K562 (cell line): Measurements from ENCODE around the gene BAD. TPM values are rescaled to one million over a fixed set of nuclear protein-coding genes. Genes with fewer than 3 reads are reported as not detected.

ENCODE experiments used
- CREB1 ChIP-seq, 2 experiments: sonication (generic) in 1 of 2; formaldehyde crosslinking in 1 of 2; IDR thresholded peaks; 2 replicates each; pipeline versions ENCODE4 v1.6.1 to v1.8.0; 2012 to 2022; ENCODE audit warnings: inconsistent platforms in 1 of 2, mild to moderate bottlenecking in 1 of 2, missing genetic modification reagents in 1 of 2, moderate library complexity in 1 of 2
- DACH1 ChIP-seq: fragments of 450-650 bp; IDR thresholded peaks from 2 replicates; pipeline ENCODE4 v1.6.1; 2018; ENCODE audit not compliant: partially characterized antibody
- EGR1 ChIP-seq: fragments of 450-650 bp; conservative IDR thresholded peaks from 2 replicates; pipeline ENCODE4 v1.6.1; 2017; ENCODE audit warnings: mild to moderate bottlenecking
- ESRRB ChIP-seq: fragments of 250-450 bp; sonication (Bioruptor Pico); IDR thresholded peaks from 2 replicates; pipeline ENCODE4 v1.5.0; 2020; ENCODE audit warnings: mild to moderate bottlenecking, moderate library complexity, borderline replicate concordance
- ETV1 ChIP-seq: fragments of 450-650 bp; conservative IDR thresholded peaks from 2 replicates; pipeline ENCODE4 v1.6.1; 2016; ENCODE audit warnings: missing genetic modification characterization, control low read depth, low read depth, missing compliant biosample characterization
- FOXJ2 ChIP-seq: fragments of 200-800 bp; sonication (Bioruptor generic); IDR thresholded peaks from 2 replicates; pipeline ENCODE4 v1.6.1; 2016; ENCODE audit warnings: missing genetic modification characterization, missing compliant biosample characterization
- FOXJ3 ChIP-seq: sonication (generic); formaldehyde crosslinking; IDR thresholded peaks from 2 replicates; pipeline ENCODE4 v1.4.0; 2020; ENCODE audit warnings: mild to moderate bottlenecking, missing genetic modification reagents
- KLF16 ChIP-seq: IDR thresholded peaks from 2 replicates; pipeline ENCODE4 v1.6.1; 2016; ENCODE audit warnings: antibody characterized with exemption
- MAZ ChIP-seq, 2 experiments: fragments of 450-650 bp in 1 of 2; sonication (generic) in 1 of 2; formaldehyde crosslinking; IDR thresholded peaks in 1 of 2; conservative IDR thresholded peaks in 1 of 2; 2 replicates each; pipeline versions ENCODE4 v1.4.0 to v1.5.0; 2020; ENCODE audit warnings: mild to moderate bottlenecking in 1 of 2, missing genetic modification reagents in 1 of 2
- NCOR1 ChIP-seq: fragments of 450-650 bp; IDR thresholded peaks from 2 replicates; pipeline ENCODE4 v1.6.1; 2016; ENCODE audit warnings: mild to moderate bottlenecking, moderate library complexity
- NFE2 ChIP-seq: IDR thresholded peaks from 2 replicates; pipeline ENCODE4 v1.6.1; 2014; ENCODE audit warnings: antibody characterized with exemption, low read depth
- NFYB ChIP-seq: IDR thresholded peaks from 2 replicates; pipeline ENCODE4 v1.6.1; 2011; ENCODE audit warnings: mild to moderate bottlenecking, moderate library complexity; ENCODE audit not compliant: insufficient read length; ENCODE audit errors: extremely low read depth
- POLR2A ChIP-seq: fragments of 450-650 bp; conservative IDR thresholded peaks from 2 replicates; pipeline ENCODE4 v1.6.1; 2016
- PTBP1 ChIP-seq: fragments of 200-400 bp; formaldehyde crosslinking; IDR thresholded peaks from 2 replicates; pipeline ENCODE4 v1.6.1; 2017; ENCODE audit warnings: low read depth, low read length
- RBM22 ChIP-seq: fragments of 200-400 bp; formaldehyde crosslinking; IDR thresholded peaks from 2 replicates; pipeline ENCODE4 v1.6.1; 2018; ENCODE audit warnings: low read length, low read depth; ENCODE audit not compliant: poor library complexity, severe bottlenecking
- SMARCA5 ChIP-seq: fragments of 450-650 bp; IDR thresholded peaks from 2 replicates; pipeline ENCODE4 v1.6.1; 2016
- ZNF184 ChIP-seq: sonication (generic); formaldehyde crosslinking; IDR thresholded peaks from 2 replicates; pipeline ENCODE4 v1.5.0; 2020; ENCODE audit warnings: missing genetic modification reagents
- ZNF282 ChIP-seq: sonication (generic); formaldehyde crosslinking; IDR thresholded peaks from 2 replicates; pipeline ENCODE4 v1.8.1; 2023; ENCODE audit warnings: missing genetic modification reagents
- ZSCAN29 ChIP-seq: fragments of 450-650 bp; IDR thresholded peaks from 2 replicates; pipeline ENCODE4 v1.6.1; 2017
- polyA plus RNA-seq, 8 experiments: library from polyadenylated mRNA; depleted of rRNA in 4 of 8; stranded (reverse) in 5 of 8; unstranded in 3 of 8; fragments of >200 nt; fragmentation: Nextera tagmentation in 2 of 8; fragmentation: Illumina TruSeq in 1 of 8; extraction: Ambion mirVana in 2 of 8; extraction: Trizol in 1 of 8; gene quantifications; 2 replicates each; pipeline versions ENCODE4 v1.2.1 to v1.2.3, GENCODE V29; 2011 to 2014; ENCODE audit warnings: inconsistent platforms in 1 of 8, missing spikeins in 1 of 8
- total RNA-seq, 7 experiments: library from RNA; depleted of rRNA in 6 of 7; stranded (reverse); fragments of >200 nt in 6 of 7; fragmentation: Illumina TruSeq in 2 of 7; extraction: Trizol in 2 of 7; gene quantifications; 2 replicates each; pipeline versions ENCODE4 v1.2.1 to v1.2.3, GENCODE V29; 2011 to 2021; ENCODE audit warnings: low replicate concordance in 1 of 7
- TF ChIP-seq, protein P1 (sequence below): fragments of 450-650 bp; IDR thresholded peaks from 2 replicates; pipeline ENCODE4 v1.6.1; 2018; ENCODE audit not compliant: partially characterized antibody
- TF ChIP-seq, protein P2 (sequence below), 2 experiments: fragments of 450-650 bp; IDR thresholded peaks; 2 replicates each; pipeline ENCODE4 v1.6.1; 2016
- TF ChIP-seq, protein P3 (sequence below): fragments of 450-650 bp; IDR thresholded peaks from 2 replicates; pipeline ENCODE4 v1.7.1; 2018; ENCODE audit warnings: mild to moderate bottlenecking, low read depth; ENCODE audit not compliant: partially characterized antibody

Gene BAD
- total and polyA plus RNA-seq, 9 of the 15 experiments (the other 6 are each of a cell fraction or from before 2014, with no cell fraction given) = 0.61 to 45.6 (median 11.8) TPM

DNA sequence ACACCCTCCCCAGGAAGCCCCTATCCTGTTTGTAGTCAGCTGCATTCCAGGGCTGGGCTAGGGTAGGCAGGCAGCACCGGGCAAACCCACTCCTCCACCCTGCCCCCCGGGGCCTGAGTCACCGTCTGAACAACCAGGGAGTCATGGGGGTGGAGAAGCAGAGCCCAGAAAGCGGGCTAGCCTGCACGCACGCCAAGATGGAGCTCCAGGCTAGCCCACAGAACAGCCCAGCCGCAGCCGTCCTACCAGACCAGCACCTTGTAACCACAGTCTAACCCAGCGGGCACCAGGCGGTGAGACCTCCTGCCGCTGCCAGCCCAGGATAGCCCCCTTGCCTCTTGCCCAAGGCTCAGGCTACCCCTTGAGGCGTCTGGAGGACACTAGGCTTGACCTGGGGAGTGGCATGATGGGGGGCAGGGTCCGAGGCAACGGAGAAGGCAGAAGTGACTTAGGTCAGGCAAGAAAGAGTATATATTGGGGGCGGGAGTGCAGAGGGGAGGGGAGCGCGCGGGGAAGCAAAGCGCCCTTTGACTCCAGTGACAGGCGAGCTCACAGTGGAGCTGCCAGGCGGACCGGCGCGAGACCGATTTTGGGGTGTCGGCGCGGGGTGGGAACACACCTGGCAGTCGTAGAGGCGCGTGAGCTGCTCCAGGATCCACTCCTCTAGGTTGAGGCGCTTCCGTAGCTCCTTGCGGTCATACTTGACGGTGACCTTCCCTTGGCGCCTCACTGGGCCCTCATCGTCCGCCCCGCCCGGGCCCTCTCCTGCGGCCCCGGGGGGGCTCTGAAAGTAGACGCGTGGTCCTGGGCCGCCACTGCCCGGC is 38.5 kb downstream of the BAD start (continued):
- TF ChIP-seq ESRRB = no peak
- no peak for TF ChIP-seq ZSCAN29
- peak; percentile 69 for TF ChIP-seq EGR1
- TF ChIP-seq, protein P1, sequence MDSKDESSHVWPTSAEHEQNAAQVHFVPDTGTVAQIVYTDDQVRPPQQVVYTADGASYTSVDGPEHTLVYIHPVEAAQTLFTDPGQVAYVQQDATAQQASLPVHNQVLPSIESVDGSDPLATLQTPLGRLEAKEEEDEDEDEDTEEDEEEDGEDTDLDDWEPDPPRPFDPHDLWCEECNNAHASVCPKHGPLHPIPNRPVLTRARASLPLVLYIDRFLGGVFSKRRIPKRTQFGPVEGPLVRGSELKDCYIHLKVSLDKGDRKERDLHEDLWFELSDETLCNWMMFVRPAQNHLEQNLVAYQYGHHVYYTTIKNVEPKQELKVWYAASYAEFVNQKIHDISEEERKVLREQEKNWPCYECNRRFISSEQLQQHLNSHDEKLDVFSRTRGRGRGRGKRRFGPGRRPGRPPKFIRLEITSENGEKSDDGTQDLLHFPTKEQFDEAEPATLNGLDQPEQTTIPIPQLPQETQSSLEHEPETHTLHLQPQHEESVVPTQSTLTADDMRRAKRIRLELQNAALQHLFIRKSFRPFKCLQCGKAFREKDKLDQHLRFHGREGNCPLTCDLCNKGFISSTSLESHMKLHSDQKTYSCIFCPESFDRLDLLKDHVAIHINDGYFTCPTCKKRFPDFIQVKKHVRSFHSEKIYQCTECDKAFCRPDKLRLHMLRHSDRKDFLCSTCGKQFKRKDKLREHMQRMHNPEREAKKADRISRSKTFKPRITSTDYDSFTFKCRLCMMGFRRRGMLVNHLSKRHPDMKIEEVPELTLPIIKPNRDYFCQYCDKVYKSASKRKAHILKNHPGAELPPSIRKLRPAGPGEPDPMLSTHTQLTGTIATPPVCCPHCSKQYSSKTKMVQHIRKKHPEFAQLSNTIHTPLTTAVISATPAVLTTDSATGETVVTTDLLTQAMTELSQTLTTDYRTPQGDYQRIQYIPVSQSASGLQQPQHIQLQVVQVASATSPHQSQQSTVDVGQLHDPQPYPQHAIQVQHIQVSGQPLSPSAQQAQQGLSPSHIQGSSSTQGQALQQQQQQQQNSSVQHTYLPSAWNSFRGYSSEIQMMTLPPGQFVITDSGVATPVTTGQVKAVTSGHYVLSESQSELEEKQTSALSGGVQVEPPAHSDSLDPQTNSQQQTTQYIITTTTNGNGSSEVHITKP = peak; percentile 58
- peak; percentile 56; the same call in 1 of the 2 replicates for TF ChIP-seq SMARCA5
- 0 out of 2 replicates have a peak, but pooled peaks have one; percentile 5 for TF ChIP-seq ETV1
- TF ChIP-seq, protein P2, sequence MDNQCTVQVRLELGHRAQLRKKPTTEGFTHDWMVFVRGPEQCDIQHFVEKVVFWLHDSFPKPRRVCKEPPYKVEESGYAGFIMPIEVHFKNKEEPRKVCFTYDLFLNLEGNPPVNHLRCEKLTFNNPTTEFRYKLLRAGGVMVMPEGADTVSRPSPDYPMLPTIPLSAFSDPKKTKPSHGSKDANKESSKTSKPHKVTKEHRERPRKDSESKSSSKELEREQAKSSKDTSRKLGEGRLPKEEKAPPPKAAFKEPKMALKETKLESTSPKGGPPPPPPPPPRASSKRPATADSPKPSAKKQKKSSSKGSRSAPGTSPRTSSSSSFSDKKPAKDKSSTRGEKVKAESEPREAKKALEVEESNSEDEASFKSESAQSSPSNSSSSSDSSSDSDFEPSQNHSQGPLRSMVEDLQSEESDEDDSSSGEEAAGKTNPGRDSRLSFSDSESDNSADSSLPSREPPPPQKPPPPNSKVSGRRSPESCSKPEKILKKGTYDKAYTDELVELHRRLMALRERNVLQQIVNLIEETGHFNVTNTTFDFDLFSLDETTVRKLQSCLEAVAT (IDR thresholded peaks at IDR 0.05) = peak in 1 of 2 experiments; percentile 42; a peak in 2 of 4 replicates
- no peak for TF ChIP-seq RBM22
- TF ChIP-seq NCOR1 = peak; percentile 45
- TF ChIP-seq FOXJ3 (CRISPR knock-in tag) = no peak
- TF ChIP-seq DACH1 = peak; percentile 44
- no peak for TF ChIP-seq FOXJ2 (tag)
- peak in 1 of 2 experiments; percentile 65; a peak in 3 of 4 replicates for TF ChIP-seq MAZ (CRISPR knock-in tag; conservative IDR thresholded peaks at IDR 0.05 in 1 of 2, IDR thresholded peaks at IDR 0.05 in 1 of 2)
- TF ChIP-seq POLR2A = peak; percentile 77
- TF ChIP-seq, protein P3, sequence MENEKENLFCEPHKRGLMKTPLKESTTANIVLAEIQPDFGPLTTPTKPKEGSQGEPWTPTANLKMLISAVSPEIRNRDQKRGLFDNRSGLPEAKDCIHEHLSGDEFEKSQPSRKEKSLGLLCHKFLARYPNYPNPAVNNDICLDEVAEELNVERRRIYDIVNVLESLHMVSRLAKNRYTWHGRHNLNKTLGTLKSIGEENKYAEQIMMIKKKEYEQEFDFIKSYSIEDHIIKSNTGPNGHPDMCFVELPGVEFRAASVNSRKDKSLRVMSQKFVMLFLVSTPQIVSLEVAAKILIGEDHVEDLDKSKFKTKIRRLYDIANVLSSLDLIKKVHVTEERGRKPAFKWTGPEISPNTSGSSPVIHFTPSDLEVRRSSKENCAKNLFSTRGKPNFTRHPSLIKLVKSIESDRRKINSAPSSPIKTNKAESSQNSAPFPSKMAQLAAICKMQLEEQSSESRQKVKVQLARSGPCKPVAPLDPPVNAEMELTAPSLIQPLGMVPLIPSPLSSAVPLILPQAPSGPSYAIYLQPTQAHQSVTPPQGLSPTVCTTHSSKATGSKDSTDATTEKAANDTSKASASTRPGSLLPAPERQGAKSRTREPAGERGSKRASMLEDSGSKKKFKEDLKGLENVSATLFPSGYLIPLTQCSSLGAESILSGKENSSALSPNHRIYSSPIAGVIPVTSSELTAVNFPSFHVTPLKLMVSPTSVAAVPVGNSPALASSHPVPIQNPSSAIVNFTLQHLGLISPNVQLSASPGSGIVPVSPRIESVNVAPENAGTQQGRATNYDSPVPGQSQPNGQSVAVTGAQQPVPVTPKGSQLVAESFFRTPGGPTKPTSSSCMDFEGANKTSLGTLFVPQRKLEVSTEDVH = peak; percentile 12
- TF ChIP-seq NFE2 = peak; percentile 61
- TF ChIP-seq ZNF282 (CRISPR knock-in tag) = no peak
- TF ChIP-seq KLF16 = no peak
- TF ChIP-seq PTBP1 = 0 out of 2 replicates have a peak, but pooled peaks have one; percentile 29
- TF ChIP-seq NFYB = no peak
- TF ChIP-seq ZNF184 = no peak
- TF ChIP-seq CREB1 (IDR thresholded peaks at IDR 0.05) = 0 out of 2 replicates have a peak, but pooled peaks have one; percentile 11
- TF ChIP-seq CREB1 (CRISPR knock-in tag; IDR thresholded peaks at IDR 0.05) = no peak; the same call in 1 of the 2 replicates
